ENCODE measurements around the gene SLC38A5.
"Not testable (repeated sequence)": the region's sequence is repeated elsewhere in the genome, so short reads cannot be mapped to it uniquely, and the experiment has no call there.

The SLC38A5 gene

DNA sequence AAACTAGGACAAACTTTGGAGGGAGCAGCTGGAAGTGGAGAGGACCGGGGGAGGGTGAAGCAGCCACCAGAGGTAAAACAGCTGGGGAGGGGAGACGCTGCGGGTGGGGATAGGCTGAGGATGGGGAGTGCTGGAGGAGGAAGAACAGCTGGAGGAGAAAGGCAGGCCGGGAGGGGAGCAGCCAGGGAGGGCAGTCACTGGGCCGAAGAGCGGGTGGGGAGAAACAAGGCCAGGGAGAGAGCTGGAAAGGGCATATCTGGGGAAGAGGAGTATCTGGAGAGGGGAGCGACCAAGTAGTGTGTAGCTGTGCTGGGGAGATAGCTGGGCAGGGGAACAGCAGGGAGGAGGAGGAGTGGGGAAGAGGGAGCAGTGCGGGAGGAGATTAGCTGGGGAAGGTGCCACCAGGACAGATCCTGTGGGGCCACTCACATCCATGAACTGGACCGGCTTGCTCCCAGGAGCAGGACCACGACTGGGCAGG lies 2.7 kb downstream of the SLC38A5 start:
- no peak for DNase-seq

DNA sequence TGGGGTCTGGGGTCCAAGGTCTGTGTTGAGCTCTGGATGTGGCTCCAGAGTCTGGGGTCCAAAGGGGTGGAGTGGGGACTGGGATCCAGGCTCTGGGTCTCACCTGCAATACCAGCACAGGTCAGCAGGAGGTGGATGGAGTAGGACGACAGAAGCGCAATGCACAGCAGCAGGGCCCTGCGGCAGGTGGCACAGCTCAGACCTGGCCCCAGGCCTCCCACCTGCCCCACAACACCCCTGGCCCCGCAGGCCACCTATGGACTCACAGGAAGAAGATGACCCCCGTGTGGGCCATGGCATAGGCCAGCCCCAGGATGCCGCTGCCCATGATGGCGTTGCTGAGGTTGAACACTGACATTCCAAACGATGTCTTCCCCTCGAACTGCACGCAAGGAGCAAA lies 3.4 kb downstream of the SLC38A5 start:
- no peak for DNase-seq

- DNase-seq = no peak
These were observed 4.6 kb downstream of the SLC38A5 start for GRCh38 chrX:48465336-48465933.

- DNase-seq = no peak
These were observed 8.2 kb downstream of the SLC38A5 start for GRCh38 chrX:48461830-48462229.

DNA sequence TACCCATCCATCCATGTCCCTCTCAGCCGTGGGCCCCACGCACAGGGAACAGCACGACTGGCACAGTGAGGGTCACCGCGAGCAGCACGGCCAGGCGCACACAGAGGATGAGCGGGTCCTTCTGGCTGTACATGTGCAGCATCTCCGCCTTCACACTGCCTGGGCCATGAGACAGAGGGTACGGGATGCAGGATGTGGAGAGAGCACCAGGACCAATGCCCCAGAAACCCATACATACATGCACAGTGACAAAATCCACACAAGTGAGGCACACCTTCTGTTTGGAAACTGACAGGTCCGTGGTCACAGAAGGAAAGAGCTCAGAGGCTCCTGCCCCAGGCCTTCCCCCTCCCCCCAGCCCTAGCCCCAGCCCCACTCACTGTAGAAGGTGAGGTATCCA lies 9.5 kb downstream of the SLC38A5 start:
- DNase-seq = no peak

GRCh38 chrX:48460031-48460430 lies 10.0 kb downstream of the SLC38A5 start:
- DNase-seq = no peak

DNA sequence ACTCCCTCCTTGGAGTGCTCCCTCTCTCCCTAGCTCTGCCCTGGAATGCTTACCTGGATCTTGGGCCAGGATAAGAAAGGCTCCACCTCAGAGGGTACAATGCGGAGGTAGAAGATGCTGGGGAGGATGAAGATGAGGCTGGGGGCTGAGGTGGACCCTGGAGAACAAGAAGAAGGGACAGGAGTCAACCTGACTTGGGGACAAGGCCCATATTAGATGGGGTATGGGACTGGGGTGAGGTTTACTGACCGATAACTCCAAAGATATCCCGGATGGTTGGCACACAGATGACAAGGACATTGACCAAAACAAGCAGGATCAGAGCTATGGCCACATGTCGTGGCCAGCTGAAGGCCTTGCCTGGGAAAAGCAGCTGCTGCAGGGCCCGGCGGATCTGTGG lies 10.6 kb downstream of the SLC38A5 start:
- no peak for DNase-seq

GRCh38 chrX:48458711-48459110 lies 11.3 kb downstream of the SLC38A5 start:
- DNase-seq = no peak

GRCh38 chrX:48456628-48457331 lies 13.3 kb downstream of the SLC38A5 start:
- DNase-seq = no peak

GRCh38 chrX:48451708-48452107 lies 18.4 kb downstream of the SLC38A5 start:
- DNase-seq = no peak

DNA sequence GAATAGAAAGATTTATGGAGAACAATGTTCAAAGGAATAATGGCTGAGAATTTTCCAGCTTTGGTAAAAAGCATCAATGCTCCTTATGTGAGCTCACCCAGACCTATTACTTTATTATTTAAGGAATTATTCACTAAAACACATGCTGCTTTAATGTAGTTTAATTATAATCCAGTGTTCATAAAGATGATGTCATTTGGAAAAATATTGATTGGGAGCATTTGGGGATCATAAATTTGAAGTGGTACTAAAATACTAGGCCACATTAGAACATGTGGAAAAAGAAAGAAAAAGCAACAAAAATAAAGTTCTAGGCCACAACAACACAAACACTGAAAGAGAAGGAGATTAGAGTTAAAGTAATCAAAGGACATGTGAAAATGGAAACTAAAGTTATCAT lies 20.0 kb downstream of the SLC38A5 start:
- DNase-seq = no peak

- not testable (repeated sequence) for DNase-seq
These were observed 22.9 kb downstream of the SLC38A5 start for GRCh38 chrX:48447201-48447600.

GRCh38 chrX:48433713-48434112 lies 36.3 kb downstream of the SLC38A5 start:
- not testable (repeated sequence) for DNase-seq

DNA sequence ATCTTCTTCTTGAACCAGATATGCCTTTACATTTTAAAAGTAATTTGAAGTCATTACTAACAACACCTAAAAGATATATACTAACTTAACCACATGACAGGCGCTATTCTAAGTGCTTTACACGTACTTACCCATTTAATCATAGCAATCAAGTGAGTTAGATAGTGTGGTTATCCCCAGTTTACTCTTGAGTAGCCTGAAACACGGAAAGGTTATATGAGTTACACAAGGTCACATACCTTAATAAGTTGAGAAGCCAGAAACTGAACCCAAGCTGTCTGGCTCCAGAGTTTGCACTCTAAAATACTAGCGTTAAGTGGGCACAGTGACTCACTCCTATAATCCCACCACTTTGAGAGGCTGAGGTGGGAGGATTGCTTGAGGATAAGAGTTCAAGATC lies 39.9 kb downstream of the SLC38A5 start:
- not testable (repeated sequence) for DNase-seq

- not testable (repeated sequence) for DNase-seq
These were observed 40.5 kb downstream of the SLC38A5 start for GRCh38 chrX:48429606-48430005.

DNA sequence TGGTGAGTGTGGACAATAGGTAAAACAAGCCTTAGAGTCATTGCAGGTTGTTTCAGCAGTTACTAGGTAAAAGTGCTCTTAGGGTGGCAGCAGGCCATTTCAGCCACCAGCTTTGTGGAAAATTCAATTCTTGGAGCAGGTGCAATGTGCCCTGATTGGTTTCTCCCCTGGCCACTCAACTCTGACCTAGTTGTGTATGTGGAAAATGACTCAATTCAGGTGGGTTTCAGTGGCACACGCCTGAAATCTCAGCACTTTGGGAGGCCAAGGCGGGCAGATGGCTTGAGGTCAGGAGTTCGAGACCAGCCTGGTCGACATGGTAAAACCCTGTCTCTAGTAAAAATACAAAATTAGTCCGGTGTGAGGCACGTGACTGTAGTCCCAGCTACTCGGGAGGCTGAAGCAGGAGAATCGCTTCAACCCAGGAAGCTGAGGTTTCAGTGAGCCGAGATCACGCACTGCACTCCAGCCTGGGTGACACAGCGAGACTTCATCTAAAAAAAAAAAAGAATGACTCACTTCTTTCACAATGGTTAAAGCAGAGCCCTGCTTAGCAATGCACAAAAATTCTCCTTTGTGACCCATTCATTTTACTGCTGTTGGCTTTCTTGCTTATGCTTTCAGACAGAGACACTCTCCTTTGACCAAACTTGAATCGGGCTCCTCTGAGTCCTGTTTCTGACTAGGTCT lies 42.9 kb downstream of the SLC38A5 start:
- DNase-seq = not testable (repeated sequence)

GRCh38 chrX:48411860-48412259 lies 58.2 kb downstream of the SLC38A5 start, which contains the start of gene SSX4B:
Gene SSX4B (minus strand): TSS chrX:48411960. CDS start chrX:48411372, 588 bp downstream.
- not testable (repeated sequence) for DNase-seq

Measured in NCI-H2029 treated with DMSO at 0.1 percent for 48 hours (cell line).